ENCODE measurements around the gene FGD1.

DNA sequence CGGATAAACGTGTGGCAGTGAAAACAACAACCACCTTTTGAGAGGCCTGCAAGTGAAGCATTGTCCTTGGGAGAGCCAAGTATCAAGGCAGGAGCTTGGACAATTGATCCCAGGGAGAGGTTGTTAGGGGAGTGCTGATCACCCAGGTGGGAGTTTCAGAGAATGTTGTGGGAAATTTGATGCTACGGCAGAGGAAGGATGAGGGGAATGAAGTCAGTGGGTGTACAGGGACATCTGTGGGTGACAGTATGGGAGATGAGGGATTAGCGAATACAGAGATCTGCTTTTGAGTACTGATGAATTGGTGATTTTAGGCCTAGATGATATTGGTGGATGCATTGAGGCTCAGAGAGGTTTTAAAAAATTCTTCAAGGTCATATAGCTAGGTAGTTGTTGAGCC lies 38.2 kb upstream of the FGD1 start:
- TF ChIP-seq POLR2A (IDR thresholded peaks at IDR 0.05) = no peak
- TF ChIP-seq, protein P1, sequence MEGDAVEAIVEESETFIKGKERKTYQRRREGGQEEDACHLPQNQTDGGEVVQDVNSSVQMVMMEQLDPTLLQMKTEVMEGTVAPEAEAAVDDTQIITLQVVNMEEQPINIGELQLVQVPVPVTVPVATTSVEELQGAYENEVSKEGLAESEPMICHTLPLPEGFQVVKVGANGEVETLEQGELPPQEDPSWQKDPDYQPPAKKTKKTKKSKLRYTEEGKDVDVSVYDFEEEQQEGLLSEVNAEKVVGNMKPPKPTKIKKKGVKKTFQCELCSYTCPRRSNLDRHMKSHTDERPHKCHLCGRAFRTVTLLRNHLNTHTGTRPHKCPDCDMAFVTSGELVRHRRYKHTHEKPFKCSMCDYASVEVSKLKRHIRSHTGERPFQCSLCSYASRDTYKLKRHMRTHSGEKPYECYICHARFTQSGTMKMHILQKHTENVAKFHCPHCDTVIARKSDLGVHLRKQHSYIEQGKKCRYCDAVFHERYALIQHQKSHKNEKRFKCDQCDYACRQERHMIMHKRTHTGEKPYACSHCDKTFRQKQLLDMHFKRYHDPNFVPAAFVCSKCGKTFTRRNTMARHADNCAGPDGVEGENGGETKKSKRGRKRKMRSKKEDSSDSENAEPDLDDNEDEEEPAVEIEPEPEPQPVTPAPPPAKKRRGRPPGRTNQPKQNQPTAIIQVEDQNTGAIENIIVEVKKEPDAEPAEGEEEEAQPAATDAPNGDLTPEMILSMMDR (IDR thresholded peaks at IDR 0.05) = no peak
- TF ChIP-seq POLR2AphosphoS5 (IDR thresholded peaks at IDR 0.05) = no peak
